ENCODE results near the gene ARVCF.

The ARVCF gene

GRCh38 chr22:20052309-20053259, 36.0 kb upstream of the ARVCF start:
- Histone ChIP-seq H3K27me3 (ENCODE audit: control insufficient read depth, low read length) (no peaks in the 10 kb centered on the region), H3K4me2 (ENCODE audit: low read length) (no peak overlapping the region), H3K79me2 (ENCODE audit: control insufficient read depth, low read length) (no peaks in the 10 kb centered on the region), H4K20me1 (ENCODE audit: control insufficient read depth, insufficient read depth, low read depth, low read length) (no peaks in the 10 kb centered on the region), H3K9me2 (replicated peaks; ENCODE audit: control insufficient read depth, low read length) (no peaks in the 10 kb centered on the region), H3K36me3 (ENCODE audit: control insufficient read depth, low read length) (peaks cover 6% of the 10 kb centered on the region; the same call in 1 of the 2 replicates), H3F3A (ENCODE audit: control insufficient read depth, insufficient read depth) (no peaks in the 10 kb centered on the region), H3K4me3 (ENCODE audit: low read length) (no peak overlapping the region), H3K9me3 (ENCODE audit: control insufficient read depth, insufficient read depth, low read length) (no peaks in the 10 kb centered on the region), H3K4me1 (ENCODE audit: control insufficient read depth, low read length) (no peaks in the 10 kb centered on the region), H3K27ac (ENCODE audit: low read depth, low read length) (no peak overlapping the region)
- no peak for TF ChIP-seq EZH2phosphoT487 (IDR thresholded peaks at IDR 0.05; ENCODE audit: borderline replicate concordance, low read length)
- no peak for TF ChIP-seq CTCF (IDR thresholded peaks at IDR 0.05; ENCODE audit: low read depth, low read length, poor library complexity, severe bottlenecking)

GRCh38 chr22:20051927-20052308, 35.3 kb upstream of the ARVCF start:
- Histone ChIP-seq H3K9me3 (ENCODE audit: control insufficient read depth, insufficient read depth, low read length) (no peaks in the 10 kb centered on the region), H3F3A (ENCODE audit: control insufficient read depth, insufficient read depth) (no peaks in the 10 kb centered on the region), H3K4me3 (ENCODE audit: low read length) (no peak overlapping the region), H3K79me2 (ENCODE audit: control insufficient read depth, low read length) (no peaks in the 10 kb centered on the region), H3K36me3 (ENCODE audit: control insufficient read depth, low read length) (peaks cover 10% of the 10 kb centered on the region; the same call in 1 of the 2 replicates), H3K27me3 (ENCODE audit: control insufficient read depth, low read length) (no peaks in the 10 kb centered on the region), H4K20me1 (ENCODE audit: control insufficient read depth, insufficient read depth, low read depth, low read length) (no peaks in the 10 kb centered on the region), H3K9me2 (replicated peaks; ENCODE audit: control insufficient read depth, low read length) (no peaks in the 10 kb centered on the region), H3K4me2 (ENCODE audit: low read length) (no peak overlapping the region), H3K4me1 (ENCODE audit: control insufficient read depth, low read length) (no peaks in the 10 kb centered on the region), H3K27ac (ENCODE audit: low read depth, low read length) (no peak overlapping the region)
- TF ChIP-seq EZH2phosphoT487 (IDR thresholded peaks at IDR 0.05; ENCODE audit: borderline replicate concordance, low read length), result no peak
- no peak for TF ChIP-seq CTCF (IDR thresholded peaks at IDR 0.05; ENCODE audit: low read depth, low read length, poor library complexity, severe bottlenecking)

- Histone ChIP-seq H3K36me3 (ENCODE audit: control insufficient read depth, low read length) (peaks cover 15% of the 10 kb centered on the region; the same call in 1 of the 2 replicates), H3K27me3 (ENCODE audit: control insufficient read depth, low read length) (no peaks in the 10 kb centered on the region), H3F3A (ENCODE audit: control insufficient read depth, insufficient read depth) (no peaks in the 10 kb centered on the region), H3K4me2 (ENCODE audit: low read length) (no peak overlapping the region), H3K4me3 (ENCODE audit: low read length) (no peak overlapping the region), H3K27ac (ENCODE audit: low read depth, low read length) (no peak overlapping the region), H3K9me2 (replicated peaks; ENCODE audit: control insufficient read depth, low read length) (no peaks in the 10 kb centered on the region), H4K20me1 (ENCODE audit: control insufficient read depth, insufficient read depth, low read depth, low read length) (no peaks in the 10 kb centered on the region), H3K79me2 (ENCODE audit: control insufficient read depth, low read length) (no peaks in the 10 kb centered on the region), H3K9me3 (ENCODE audit: control insufficient read depth, insufficient read depth, low read length) (no peaks in the 10 kb centered on the region), H3K4me1 (ENCODE audit: control insufficient read depth, low read length) (no peaks in the 10 kb centered on the region)
- no peak for TF ChIP-seq CTCF (IDR thresholded peaks at IDR 0.05; ENCODE audit: low read depth, low read length, poor library complexity, severe bottlenecking)
- no peak for TF ChIP-seq EZH2phosphoT487 (IDR thresholded peaks at IDR 0.05; ENCODE audit: borderline replicate concordance, low read length)
These were observed 30.1 kb upstream of the ARVCF start for GRCh38 chr22:20046730-20047129.
